T-helper 1 cell treated with Interleukin-12 subunit alpha and Interleukin-12 subunit beta and Interleukin-4 antibody, amounts not matched to agents 30 ng/mL and 1 ng/mL, for 36 hours (primary cell): ENCODE data around the gene ADCYAP1R1. TPM values are rescaled to one million over a fixed set of nuclear protein-coding genes. Genes with fewer than 3 reads are reported as not detected.
"Not testable (repeated sequence)": the region's sequence is repeated elsewhere in the genome, so short reads cannot be mapped to it uniquely, and the experiment has no call there.

ENCODE experiments used
- intact Hi-C: fragments of 100-400 bp; cut with micrococcal nuclease; formaldehyde crosslinking; loops from one replicate; pipeline ENCODE4 v1.15.1; 2024
- total RNA-seq: library from RNA; stranded (reverse); gene quantifications from 2 replicates; pipeline ENCODE4 v1.2.3, GENCODE V29; 2022

The ADCYAP1R1 gene
- total RNA-seq, 1 donor from 2014 or later = not detected

- intact Hi-C loops = no loop called here
These were observed 74.9 kb downstream of the ADCYAP1R1 start for GRCh38 chr7:31126976-31127375.

GRCh38 chr7:31129067-31129466, 77.0 kb downstream of the ADCYAP1R1 start:
- intact Hi-C loops = no loop called here

GRCh38 chr7:31133497-31133896, 81.4 kb downstream of the ADCYAP1R1 start:
- intact Hi-C loops = loop anchor here (5.0 kb wide), 2 partner anchors 309 to 929 kb away; no protein-coding TSS in a partner anchor

- intact Hi-C loops = loop anchor here (1.0 to 5.0 kb wide), 3 partner anchors 308 to 928 kb away; no protein-coding TSS in a partner anchor
These were observed 82.4 kb downstream of the ADCYAP1R1 start for GRCh38 chr7:31134246-31135188.

- intact Hi-C loops = no loop called here
These were observed 85.1 kb downstream of the ADCYAP1R1 start for GRCh38 chr7:31137234-31137633.

- intact Hi-C loops = no loop called here
These were observed 93.2 kb downstream of the ADCYAP1R1 start for GRCh38 chr7:31145339-31145738.

GRCh38 chr7:31146030-31146429, 93.9 kb downstream of the ADCYAP1R1 start:
- intact Hi-C loops = no loop called here

GRCh38 chr7:31146538-31146937, 94.4 kb downstream of the ADCYAP1R1 start:
- intact Hi-C loops = no loop called here

- intact Hi-C loops = no loop called here
These were observed 99.7 kb downstream of the ADCYAP1R1 start for GRCh38 chr7:31151849-31152248.

GRCh38 chr7:31153318-31153717, 101.2 kb downstream of the ADCYAP1R1 start:
- intact Hi-C loops = not testable (repeated sequence)

- intact Hi-C loops = no loop called here
These were observed 108.8 kb downstream of the ADCYAP1R1 start for GRCh38 chr7:31160941-31161340.

Other genes with a start within 250 kb of the ADCYAP1R1 start
- 0.10 and 0.34 TPM in 2 replicates for gene AQP1, start 140.5 kb upstream of the ADCYAP1R1 start, total RNA-seq
- gene GHRHR, start 88.4 kb upstream of the ADCYAP1R1 start, total RNA-seq = not detected in 2 replicates